HepG2 (cell line): ENCODE results near the gene DPH1. TPM values are rescaled to one million over a fixed set of nuclear protein-coding genes. Genes with fewer than 3 reads are reported as not detected.

Experiments
- NAIF1 ChIP-seq: sonication (generic); formaldehyde crosslinking; IDR thresholded peaks from 2 replicates; pipeline ENCODE4 v1.5.0; 2020; ENCODE audit warnings: mild to moderate bottlenecking, missing genetic modification reagents, borderline replicate concordance
- PPARG ChIP-seq: conservative IDR thresholded peaks from 2 replicates; pipeline ENCODE4 v1.6.1; 2016; ENCODE audit warnings: missing biosample characterization, missing genetic modification reagents
- SNAPC2 ChIP-seq: sonication (generic); formaldehyde crosslinking; IDR thresholded peaks from 2 replicates; pipeline ENCODE4 v1.8.1; 2022; ENCODE audit warnings: mild to moderate bottlenecking, missing genetic modification reagents
- STAT5B ChIP-seq: sonication (generic); formaldehyde crosslinking; IDR thresholded peaks from 2 replicates; pipeline ENCODE4 v1.4.0; 2020; ENCODE audit warnings: missing genetic modification reagents
- ZFX ChIP-seq: sonication (generic); formaldehyde crosslinking; IDR thresholded peaks from 2 replicates; pipeline ENCODE4 v1.4.0; 2020; ENCODE audit warnings: mild to moderate bottlenecking, low read depth, missing genetic modification reagents, moderate library complexity
- ZNF136 ChIP-seq: sonication (generic); formaldehyde crosslinking; IDR thresholded peaks from 2 replicates; pipeline ENCODE4 v1.8.1; 2022; ENCODE audit warnings: low read depth, mild to moderate bottlenecking, moderate library complexity, missing genetic modification reagents
- ZNF430 ChIP-seq: sonication (generic); formaldehyde crosslinking; IDR thresholded peaks from 2 replicates; pipeline ENCODE4 v1.9.0; 2021; ENCODE audit warnings: mild to moderate bottlenecking, missing genetic modification reagents
- ZNF737 ChIP-seq: sonication (generic); formaldehyde crosslinking; IDR thresholded peaks from 2 replicates; pipeline ENCODE4 v1.5.0; 2020; ENCODE audit warnings: missing genetic modification reagents, mild to moderate bottlenecking, borderline replicate concordance
- ZNF775 ChIP-seq: sonication (generic); formaldehyde crosslinking; IDR thresholded peaks from 2 replicates; pipeline ENCODE4 v1.4.0; 2020; ENCODE audit warnings: missing genetic modification reagents, mild to moderate bottlenecking, moderate library complexity, borderline replicate concordance
- polyA plus RNA-seq, 8 experiments: library from polyadenylated mRNA; depleted of rRNA in 3 of 8; stranded (reverse) in 7 of 8; unstranded in 1 of 8; fragments of >200 nt; fragmentation: Illumina TruSeq in 4 of 8; extraction: Trizol in 4 of 8; gene quantifications; 2 replicates each; pipeline versions ENCODE4 v1.2.1 to v1.2.3, GENCODE V29; 2011 to 2016; ENCODE audit warnings: low read depth in 4 of 8, missing spikeins in 1 of 8, mixed read lengths in 1 of 8; ENCODE audit not compliant: insufficient read depth in 1 of 8
- total RNA-seq, 5 experiments: library from RNA; depleted of rRNA; stranded (reverse); fragments of >200 nt; fragmentation: Illumina TruSeq; extraction: Trizol; gene quantifications; 2 replicates each; pipeline ENCODE4 v1.2.3, GENCODE V29; 2016; ENCODE audit warnings: low read depth in 1 of 5
- TF ChIP-seq, protein P1 (sequence below): fragments of 450-650 bp; IDR thresholded peaks from 2 replicates; pipeline ENCODE4 v1.6.1; 2017; ENCODE audit warnings: mild to moderate bottlenecking
- TF ChIP-seq, protein P2 (sequence below): sonication (generic); formaldehyde crosslinking; IDR thresholded peaks from 2 replicates; pipeline ENCODE4 v1.4.0; 2020; ENCODE audit warnings: missing genetic modification reagents, borderline replicate concordance
- TF ChIP-seq, protein P3 (sequence below): IDR thresholded peaks from 2 replicates; pipeline ENCODE4 v1.4.0; 2020; ENCODE audit warnings: mild to moderate bottlenecking, missing genetic modification reagents
- TF ChIP-seq, protein P4 (sequence below): sonication (generic); formaldehyde crosslinking; IDR thresholded peaks from 2 replicates; pipeline ENCODE4 v1.9.0; 2021; ENCODE audit warnings: missing genetic modification reagents, borderline replicate concordance
- TF ChIP-seq, protein P5 (sequence below): sonication (generic); formaldehyde crosslinking; IDR thresholded peaks from 2 replicates; pipeline ENCODE4 v1.4.0; 2020; ENCODE audit warnings: missing genetic modification reagents

Gene DPH1
- total and polyA plus RNA-seq, 2 of the 13 experiments (the other 11 are each of a cell fraction or from before 2014, with no cell fraction given) = 25.3 to 42.8 TPM

DNA sequence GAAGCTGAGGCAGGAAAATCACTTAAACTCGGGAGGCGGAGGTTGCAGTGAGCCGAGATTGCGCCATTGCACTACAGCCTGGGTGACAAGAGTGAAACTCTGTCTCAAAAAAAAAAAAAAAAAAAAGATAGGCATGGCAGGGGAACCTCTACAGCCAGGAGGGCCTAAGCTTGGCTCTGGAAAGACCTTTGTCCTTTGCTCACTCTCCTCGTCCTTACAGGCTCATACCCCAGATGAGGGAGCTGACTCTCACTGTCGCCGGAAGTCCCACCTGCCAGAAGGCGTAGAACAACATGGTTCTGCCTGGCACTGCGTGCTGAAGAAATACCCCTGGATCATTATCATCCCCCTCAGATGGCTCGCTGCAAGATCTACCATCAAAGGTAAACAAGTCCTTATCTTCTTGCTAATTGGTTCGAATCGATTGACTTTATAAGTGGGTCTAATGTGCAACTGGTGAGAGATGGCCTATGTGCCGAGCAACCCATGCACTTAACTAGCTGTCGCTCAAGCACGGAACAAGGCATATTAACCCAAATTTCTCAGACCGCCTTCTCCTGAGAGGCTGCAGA lies 34.5 kb upstream of the DPH1 start (continued):
- TF ChIP-seq, protein P1, sequence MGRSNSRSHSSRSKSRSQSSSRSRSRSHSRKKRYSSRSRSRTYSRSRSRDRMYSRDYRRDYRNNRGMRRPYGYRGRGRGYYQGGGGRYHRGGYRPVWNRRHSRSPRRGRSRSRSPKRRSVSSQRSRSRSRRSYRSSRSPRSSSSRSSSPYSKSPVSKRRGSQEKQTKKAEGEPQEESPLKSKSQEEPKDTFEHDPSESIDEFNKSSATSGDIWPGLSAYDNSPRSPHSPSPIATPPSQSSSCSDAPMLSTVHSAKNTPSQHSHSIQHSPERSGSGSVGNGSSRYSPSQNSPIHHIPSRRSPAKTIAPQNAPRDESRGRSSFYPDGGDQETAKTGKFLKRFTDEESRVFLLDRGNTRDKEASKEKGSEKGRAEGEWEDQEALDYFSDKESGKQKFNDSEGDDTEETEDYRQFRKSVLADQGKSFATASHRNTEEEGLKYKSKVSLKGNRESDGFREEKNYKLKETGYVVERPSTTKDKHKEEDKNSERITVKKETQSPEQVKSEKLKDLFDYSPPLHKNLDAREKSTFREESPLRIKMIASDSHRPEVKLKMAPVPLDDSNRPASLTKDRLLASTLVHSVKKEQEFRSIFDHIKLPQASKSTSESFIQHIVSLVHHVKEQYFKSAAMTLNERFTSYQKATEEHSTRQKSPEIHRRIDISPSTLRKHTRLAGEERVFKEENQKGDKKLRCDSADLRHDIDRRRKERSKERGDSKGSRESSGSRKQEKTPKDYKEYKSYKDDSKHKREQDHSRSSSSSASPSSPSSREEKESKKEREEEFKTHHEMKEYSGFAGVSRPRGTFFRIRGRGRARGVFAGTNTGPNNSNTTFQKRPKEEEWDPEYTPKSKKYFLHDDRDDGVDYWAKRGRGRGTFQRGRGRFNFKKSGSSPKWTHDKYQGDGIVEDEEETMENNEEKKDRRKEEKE = no peak
- TF ChIP-seq, protein P2, sequence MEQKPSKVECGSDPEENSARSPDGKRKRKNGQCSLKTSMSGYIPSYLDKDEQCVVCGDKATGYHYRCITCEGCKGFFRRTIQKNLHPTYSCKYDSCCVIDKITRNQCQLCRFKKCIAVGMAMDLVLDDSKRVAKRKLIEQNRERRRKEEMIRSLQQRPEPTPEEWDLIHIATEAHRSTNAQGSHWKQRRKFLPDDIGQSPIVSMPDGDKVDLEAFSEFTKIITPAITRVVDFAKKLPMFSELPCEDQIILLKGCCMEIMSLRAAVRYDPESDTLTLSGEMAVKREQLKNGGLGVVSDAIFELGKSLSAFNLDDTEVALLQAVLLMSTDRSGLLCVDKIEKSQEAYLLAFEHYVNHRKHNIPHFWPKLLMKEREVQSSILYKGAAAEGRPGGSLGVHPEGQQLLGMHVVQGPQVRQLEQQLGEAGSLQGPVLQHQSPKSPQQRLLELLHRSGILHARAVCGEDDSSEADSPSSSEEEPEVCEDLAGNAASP (CRISPR knock-in tag) = no peak
- TF ChIP-seq, protein P3, sequence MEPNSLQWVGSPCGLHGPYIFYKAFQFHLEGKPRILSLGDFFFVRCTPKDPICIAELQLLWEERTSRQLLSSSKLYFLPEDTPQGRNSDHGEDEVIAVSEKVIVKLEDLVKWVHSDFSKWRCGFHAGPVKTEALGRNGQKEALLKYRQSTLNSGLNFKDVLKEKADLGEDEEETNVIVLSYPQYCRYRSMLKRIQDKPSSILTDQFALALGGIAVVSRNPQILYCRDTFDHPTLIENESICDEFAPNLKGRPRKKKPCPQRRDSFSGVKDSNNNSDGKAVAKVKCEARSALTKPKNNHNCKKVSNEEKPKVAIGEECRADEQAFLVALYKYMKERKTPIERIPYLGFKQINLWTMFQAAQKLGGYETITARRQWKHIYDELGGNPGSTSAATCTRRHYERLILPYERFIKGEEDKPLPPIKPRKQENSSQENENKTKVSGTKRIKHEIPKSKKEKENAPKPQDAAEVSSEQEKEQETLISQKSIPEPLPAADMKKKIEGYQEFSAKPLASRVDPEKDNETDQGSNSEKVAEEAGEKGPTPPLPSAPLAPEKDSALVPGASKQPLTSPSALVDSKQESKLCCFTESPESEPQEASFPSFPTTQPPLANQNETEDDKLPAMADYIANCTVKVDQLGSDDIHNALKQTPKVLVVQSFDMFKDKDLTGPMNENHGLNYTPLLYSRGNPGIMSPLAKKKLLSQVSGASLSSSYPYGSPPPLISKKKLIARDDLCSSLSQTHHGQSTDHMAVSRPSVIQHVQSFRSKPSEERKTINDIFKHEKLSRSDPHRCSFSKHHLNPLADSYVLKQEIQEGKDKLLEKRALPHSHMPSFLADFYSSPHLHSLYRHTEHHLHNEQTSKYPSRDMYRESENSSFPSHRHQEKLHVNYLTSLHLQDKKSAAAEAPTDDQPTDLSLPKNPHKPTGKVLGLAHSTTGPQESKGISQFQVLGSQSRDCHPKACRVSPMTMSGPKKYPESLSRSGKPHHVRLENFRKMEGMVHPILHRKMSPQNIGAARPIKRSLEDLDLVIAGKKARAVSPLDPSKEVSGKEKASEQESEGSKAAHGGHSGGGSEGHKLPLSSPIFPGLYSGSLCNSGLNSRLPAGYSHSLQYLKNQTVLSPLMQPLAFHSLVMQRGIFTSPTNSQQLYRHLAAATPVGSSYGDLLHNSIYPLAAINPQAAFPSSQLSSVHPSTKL (CRISPR knock-in tag) = no peak
- no peak for TF ChIP-seq ZNF737 (CRISPR knock-in tag)
- TF ChIP-seq, protein P4, sequence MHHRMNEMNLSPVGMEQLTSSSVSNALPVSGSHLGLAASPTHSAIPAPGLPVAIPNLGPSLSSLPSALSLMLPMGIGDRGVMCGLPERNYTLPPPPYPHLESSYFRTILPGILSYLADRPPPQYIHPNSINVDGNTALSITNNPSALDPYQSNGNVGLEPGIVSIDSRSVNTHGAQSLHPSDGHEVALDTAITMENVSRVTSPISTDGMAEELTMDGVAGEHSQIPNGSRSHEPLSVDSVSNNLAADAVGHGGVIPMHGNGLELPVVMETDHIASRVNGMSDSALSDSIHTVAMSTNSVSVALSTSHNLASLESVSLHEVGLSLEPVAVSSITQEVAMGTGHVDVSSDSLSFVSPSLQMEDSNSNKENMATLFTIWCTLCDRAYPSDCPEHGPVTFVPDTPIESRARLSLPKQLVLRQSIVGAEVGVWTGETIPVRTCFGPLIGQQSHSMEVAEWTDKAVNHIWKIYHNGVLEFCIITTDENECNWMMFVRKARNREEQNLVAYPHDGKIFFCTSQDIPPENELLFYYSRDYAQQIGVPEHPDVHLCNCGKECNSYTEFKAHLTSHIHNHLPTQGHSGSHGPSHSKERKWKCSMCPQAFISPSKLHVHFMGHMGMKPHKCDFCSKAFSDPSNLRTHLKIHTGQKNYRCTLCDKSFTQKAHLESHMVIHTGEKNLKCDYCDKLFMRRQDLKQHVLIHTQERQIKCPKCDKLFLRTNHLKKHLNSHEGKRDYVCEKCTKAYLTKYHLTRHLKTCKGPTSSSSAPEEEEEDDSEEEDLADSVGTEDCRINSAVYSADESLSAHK (CRISPR knock-in tag) = no peak
- 0 out of 2 replicates have a peak, but pooled peaks have one; percentile 10 for TF ChIP-seq SNAPC2 (CRISPR knock-in tag)
- TF ChIP-seq ZFX = peak; percentile 71
- no peak for TF ChIP-seq ZNF430
- no peak for TF ChIP-seq ZNF775 (CRISPR knock-in tag)
- TF ChIP-seq PPARG = no peak
- TF ChIP-seq ZNF136 (CRISPR knock-in tag) = no peak
- TF ChIP-seq, protein P5, sequence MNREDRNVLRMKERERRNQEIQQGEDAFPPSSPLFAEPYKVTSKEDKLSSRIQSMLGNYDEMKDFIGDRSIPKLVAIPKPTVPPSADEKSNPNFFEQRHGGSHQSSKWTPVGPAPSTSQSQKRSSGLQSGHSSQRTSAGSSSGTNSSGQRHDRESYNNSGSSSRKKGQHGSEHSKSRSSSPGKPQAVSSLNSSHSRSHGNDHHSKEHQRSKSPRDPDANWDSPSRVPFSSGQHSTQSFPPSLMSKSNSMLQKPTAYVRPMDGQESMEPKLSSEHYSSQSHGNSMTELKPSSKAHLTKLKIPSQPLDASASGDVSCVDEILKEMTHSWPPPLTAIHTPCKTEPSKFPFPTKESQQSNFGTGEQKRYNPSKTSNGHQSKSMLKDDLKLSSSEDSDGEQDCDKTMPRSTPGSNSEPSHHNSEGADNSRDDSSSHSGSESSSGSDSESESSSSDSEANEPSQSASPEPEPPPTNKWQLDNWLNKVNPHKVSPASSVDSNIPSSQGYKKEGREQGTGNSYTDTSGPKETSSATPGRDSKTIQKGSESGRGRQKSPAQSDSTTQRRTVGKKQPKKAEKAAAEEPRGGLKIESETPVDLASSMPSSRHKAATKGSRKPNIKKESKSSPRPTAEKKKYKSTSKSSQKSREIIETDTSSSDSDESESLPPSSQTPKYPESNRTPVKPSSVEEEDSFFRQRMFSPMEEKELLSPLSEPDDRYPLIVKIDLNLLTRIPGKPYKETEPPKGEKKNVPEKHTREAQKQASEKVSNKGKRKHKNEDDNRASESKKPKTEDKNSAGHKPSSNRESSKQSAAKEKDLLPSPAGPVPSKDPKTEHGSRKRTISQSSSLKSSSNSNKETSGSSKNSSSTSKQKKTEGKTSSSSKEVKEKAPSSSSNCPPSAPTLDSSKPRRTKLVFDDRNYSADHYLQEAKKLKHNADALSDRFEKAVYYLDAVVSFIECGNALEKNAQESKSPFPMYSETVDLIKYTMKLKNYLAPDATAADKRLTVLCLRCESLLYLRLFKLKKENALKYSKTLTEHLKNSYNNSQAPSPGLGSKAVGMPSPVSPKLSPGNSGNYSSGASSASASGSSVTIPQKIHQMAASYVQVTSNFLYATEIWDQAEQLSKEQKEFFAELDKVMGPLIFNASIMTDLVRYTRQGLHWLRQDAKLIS (CRISPR knock-in tag) = no peak
- no peak for TF ChIP-seq STAT5B (CRISPR knock-in tag)
- no peak for TF ChIP-seq NAIF1 (CRISPR knock-in tag)
